IMR-90 (cell line): Measurements from ENCODE around the gene TPGS2. TPM values are rescaled to one million over a fixed set of nuclear protein-coding genes. Genes with fewer than 3 reads are reported as not detected.

Experiments
- ATAC-seq: fragments of 200-7000 bp; cut with Tn5 transposase; 2 replicates; pipeline ENCODE4 v1.9.1; 2020; ENCODE audit warnings: low read depth, mild to moderate bottlenecking, moderate library complexity
- BruUV-seq: library from RNA; stranded (reverse); fragments of 400-500 nt; replicated peaks from 2 replicates; lab custom pipeline; 2021; lab: Mats Ljungman, UMichigan
- CTCF ChIA-PET: fragments of 300-600 bp; formaldehyde crosslinking; extraction: SDS; loops from one replicate; lab custom pipeline; 2021; ENCODE audit warnings: antibody characterized with exemption; lab: Yijun Ruan, JAX
- POLR2A ChIA-PET: fragments of 300-600 bp; sonication (Branson Sonifier 250); formaldehyde crosslinking; loops from one replicate; lab custom pipeline; 2022; ENCODE audit warnings: antibody characterized with exemption; ENCODE audit not compliant: unreplicated experiment; lab: Charles Lee
- DNase-seq: peaks from one replicate; pipeline ENCODE4 v3.0.0; 2013
- H2AFZ ChIP-seq: replicated peaks from 2 replicates; pipeline ENCODE3; 2013; ENCODE audit warnings: low read length, mild to moderate bottlenecking; ENCODE audit not compliant: poor library complexity
- H2AK5ac ChIP-seq: 2 replicates; pipeline ENCODE4 v1.6.1; 2013; ENCODE audit warnings: low read depth, low read length, inconsistent platforms
- H2AK9ac ChIP-seq: replicated peaks from 2 replicates; pipeline ENCODE3; 2013; ENCODE audit warnings: mild to moderate bottlenecking, low read depth, low read length, moderate library complexity; ENCODE audit not compliant: poor library complexity
- H2BK120ac ChIP-seq: 2 replicates; pipeline ENCODE4 v1.6.1; 2013; ENCODE audit warnings: low read depth, low read length, inconsistent platforms
- H2BK15ac ChIP-seq: 3 replicates; pipeline ENCODE4 v1.6.1; 2013; ENCODE audit warnings: low read depth, low read length, inconsistent platforms
- H2BK20ac ChIP-seq: 2 replicates; pipeline ENCODE4 v1.6.1; 2013; ENCODE audit warnings: low read depth, mild to moderate bottlenecking, inconsistent platforms, low read length, moderate library complexity
- H2BK5ac ChIP-seq: 2 replicates; pipeline ENCODE4 v1.6.1; 2013; ENCODE audit warnings: mild to moderate bottlenecking, low read depth, low read length, inconsistent platforms; ENCODE audit not compliant: poor library complexity, severe bottlenecking
- H3K14ac ChIP-seq: replicated peaks from 2 replicates; pipeline ENCODE4 v1.6.1; 2013; ENCODE audit warnings: low read depth, low read length, inconsistent platforms
- H3K18ac ChIP-seq: 2 replicates; pipeline ENCODE4 v1.6.1; 2013; ENCODE audit warnings: low read depth, low read length, control low read depth
- H3K23ac ChIP-seq: 2 replicates; pipeline ENCODE4 v1.6.1; 2013; ENCODE audit warnings: low read depth, low read length, inconsistent platforms
- H3K27ac ChIP-seq: 2 replicates; pipeline ENCODE4 v1.5.1; 2013; ENCODE audit warnings: mild to moderate bottlenecking, control low read depth, low read length; ENCODE audit not compliant: insufficient read depth
- H3K27me3 ChIP-seq: 2 replicates; pipeline ENCODE4 v1.6.1; 2013; ENCODE audit warnings: low read length; ENCODE audit not compliant: control insufficient read depth, insufficient read depth
- H3K36me3 ChIP-seq: 2 replicates; pipeline ENCODE4 v1.6.1; 2013; ENCODE audit warnings: low read length, mixed read lengths; ENCODE audit not compliant: control insufficient read depth, insufficient read depth
- H3K4ac ChIP-seq: 2 replicates; pipeline ENCODE4 v1.6.1; 2013; ENCODE audit warnings: low read depth, low read length, inconsistent platforms
- H3K4me1 ChIP-seq: 2 replicates; pipeline ENCODE4 v1.6.1; 2013; ENCODE audit warnings: low read length, mixed read lengths; ENCODE audit not compliant: control insufficient read depth, insufficient read depth
- H3K4me2 ChIP-seq: 2 replicates; pipeline ENCODE4 v1.6.1; 2013; ENCODE audit warnings: low read depth, mild to moderate bottlenecking, control low read depth, low read length, moderate library complexity
- H3K4me3 ChIP-seq: 2 replicates; pipeline ENCODE4 v1.5.1; 2013; ENCODE audit warnings: low read depth, mild to moderate bottlenecking, control low read depth, low read length, moderate library complexity; ENCODE audit not compliant: insufficient read depth
- H3K56ac ChIP-seq: 2 replicates; pipeline ENCODE4 v1.6.1; 2013; ENCODE audit warnings: low read length, inconsistent platforms; ENCODE audit not compliant: insufficient read depth; ENCODE audit errors: extremely low read depth
- H3K79me1 ChIP-seq, 2 experiments: 2 replicates each; pipeline ENCODE4 v1.6.1; 2013; ENCODE audit warnings: low read length in 2 of 2, inconsistent platforms in 1 of 2, low read depth in 1 of 2
- H3K9ac ChIP-seq: 2 replicates; pipeline ENCODE4 v1.6.1; 2013; ENCODE audit warnings: low read depth, low read length, control low read depth
- H3K9me1 ChIP-seq: 2 replicates; pipeline ENCODE4 v1.6.1; 2013; ENCODE audit warnings: low read length, inconsistent platforms; ENCODE audit not compliant: insufficient read depth
- H3K9me3 ChIP-seq: 2 replicates; pipeline ENCODE4 v1.6.1; 2013; ENCODE audit warnings: low read length; ENCODE audit not compliant: control insufficient read depth, insufficient read depth
- H4K20me1 ChIP-seq: 2 replicates; pipeline ENCODE4 v1.6.1; 2013; ENCODE audit warnings: low read length, inconsistent platforms; ENCODE audit not compliant: insufficient read depth
- H4K5ac ChIP-seq: 2 replicates; pipeline ENCODE4 v1.6.1; 2013; ENCODE audit warnings: mild to moderate bottlenecking, low read depth, low read length, control low read depth
- H4K8ac ChIP-seq, 2 experiments: 2 replicates each; pipeline ENCODE4 v1.6.1; 2013; ENCODE audit warnings: low read depth in 2 of 2, low read length in 2 of 2, control low read depth in 1 of 2, inconsistent platforms in 1 of 2
- H4K91ac ChIP-seq: 2 replicates; pipeline ENCODE4 v1.6.1; 2013; ENCODE audit warnings: low read depth, low read length, inconsistent platforms; ENCODE audit not compliant: insufficient read depth
- CEBPB ChIP-seq: IDR thresholded peaks from 2 replicates; pipeline ENCODE4 v1.6.1; 2012; ENCODE audit warnings: low read depth, low read length, improper control_type of control experiment
- NFE2L2 ChIP-seq: fragments of 150-350 bp; IDR thresholded peaks from 2 replicates; pipeline ENCODE4 v1.6.1; 2016; ENCODE audit warnings: low read depth, mild to moderate bottlenecking, low read length
- POLR2A ChIP-seq: IDR thresholded peaks from 2 replicates; pipeline ENCODE4 v1.6.1; 2012; ENCODE audit warnings: mild to moderate bottlenecking, low read depth, low read length
- RAD21 ChIP-seq: IDR thresholded peaks from 2 replicates; pipeline ENCODE4 v1.6.1; 2012; ENCODE audit warnings: low read length, improper control_type of control experiment
- RFX5 ChIP-seq: IDR thresholded peaks from 2 replicates; pipeline ENCODE4 v1.8.0; 2012; ENCODE audit warnings: low read depth, mild to moderate bottlenecking, low read length, moderate library complexity
- WGBS, 2 experiments: methylation state at CpG; one replicate each; pipeline versions ENCODE4 v1.1.5 to v1.1.7; 2013; ENCODE audit warnings: missing lambda C conversion rate in 2 of 2; ENCODE audit not compliant: insufficient read length in 1 of 2; ENCODE audit errors: extremely low coverage in 2 of 2; 5-methylcytosine and 5-hydroxymethylcytosine counted together
- dilution Hi-C: fragments of 300-500 bp; cut with HindIII; formaldehyde crosslinking; loops from one replicate; pipeline ENCODE4 v1.14.3; 2018; ENCODE audit warnings: low sequenced_read_pairs; ENCODE audit not compliant: unreplicated experiment
- in situ Hi-C: fragments of 300-500 bp; cut with MboI; formaldehyde crosslinking; loops from 3 replicates; pipeline ENCODE4 v1.14.3; 2019; ENCODE audit warnings: low sequenced_read_pairs, inconsistent platforms, mixed read lengths
- intact Hi-C: fragments of 100-400 bp; cut with micrococcal nuclease; formaldehyde crosslinking; loops from 2 replicates; pipeline ENCODE4 v1.10.0; 2022
- polyA plus RNA-seq, 3 experiments: library from polyadenylated mRNA; depleted of rRNA; stranded (reverse); fragments of >200 nt; gene quantifications; 2 replicates each; pipeline ENCODE4 v1.2.3, GENCODE V29; 2012; ENCODE audit warnings: low replicate concordance in 1 of 3
- total RNA-seq: library from RNA; depleted of rRNA; stranded (reverse); fragments of >200 nt; gene quantifications from 2 replicates; pipeline ENCODE4 v1.2.3, GENCODE V29; 2012

TPGS2 gene
- total and polyA plus RNA-seq, 2 of the 4 experiments (the other 2 are of a cell fraction): 201 to 294 TPM

GRCh38 chr18:36758623-36759022 lies 70.2 kb downstream of the TPGS2 start:
- Histone ChIP-seq H3K4ac (peak overlapping the region; percentile 79), H4K20me1 (no peaks in the 10 kb centered on the region), H4K8ac (peak overlapping the region; percentile 50 to 76; a peak in 2 of 4 replicates), H3K4me1 (peaks cover 16% of the 10 kb centered on the region), H3K79me1 (peaks cover 0 to 7% of the 10 kb centered on the region in 2 experiments; a peak in 2 of 4 replicates), H4K91ac (peak overlapping the region; percentile 60), H2AK9ac (peak overlapping the region; percentile 74), H2AK5ac (peak overlapping the region; percentile 97), H2BK20ac (peak overlapping the region; percentile 92), H2BK120ac (peak overlapping the region; percentile 86), H2BK5ac (peak overlapping the region; percentile 43), H3K9me3 (no peaks in the 10 kb centered on the region), H3K27ac (no peak overlapping the region), H3K18ac (peak overlapping the region; percentile 9; the same call in 1 of the 2 replicates), H3K14ac (peak overlapping the region; percentile 43), H3K4me2 (no peak overlapping the region), H3K56ac (no peak overlapping the region), H3K9ac (no peak overlapping the region), H3K9me1 (peaks cover 24% of the 10 kb centered on the region), H3K4me3 (no peak overlapping the region), H4K5ac (peak overlapping the region; percentile 35), H2BK15ac (peak overlapping the region; percentile 62; the same call in 1 of the 3 replicates), H2AFZ (peak overlapping the region; percentile 16), H3K27me3 (no peaks in the 10 kb centered on the region), H3K23ac (peak overlapping the region; percentile 57), H3K36me3 (peaks cover 4% of the 10 kb centered on the region)
- TF ChIP-seq POLR2A: no peak
- no peak for TF ChIP-seq RFX5
- no peak for TF ChIP-seq CEBPB
- no peak for TF ChIP-seq NFE2L2
- no peak for TF ChIP-seq RAD21
- no TSS peak for BruUV-seq
- WGBS, 2 experiments: 69% methylated on average over 8 of the region's 10 CpGs; no CpG with 5 or more reads in 1 of the 2 experiments
- ChIA-PET POLR2A (no interaction called here), CTCF (no interaction called here)
- dilution Hi-C loops (no loop called here), in situ Hi-C loops (loop anchor here (5.0 to 10.0 kb wide), 2 partner anchors 76 to 474 kb away; no protein-coding TSS in a partner anchor), intact Hi-C loops (loop anchor here (5.0 to 10.0 kb wide), 5 partner anchors 186 to 1004 kb away; no protein-coding TSS in a partner anchor)
- DNase-seq (peak; percentile 6), ATAC-seq (no peak)
